HEK293 (cell line): ENCODE results near the gene IL2RA.
"Not testable (repeated sequence)": the region's sequence is repeated elsewhere in the genome, so short reads cannot be mapped to it uniquely, and the experiment has no call there.

ENCODE experiments used
- CTCF ChIA-PET: fragments of 350-600 bp; formaldehyde crosslinking; extraction: SDS; loops from one replicate; lab custom pipeline; 2021; ENCODE audit warnings: antibody characterized with exemption; lab: Yijun Ruan, JAX
- POLR2A ChIA-PET: fragments of 300-600 bp; formaldehyde crosslinking; extraction: SDS; loops from one replicate; lab custom pipeline; 2020; ENCODE audit warnings: antibody characterized with exemption, inconsistent platforms; lab: Yijun Ruan, JAX
- H3K27ac ChIP-seq: fragments of 200-500 bp; sonication (Bioruptor generic); 2 replicates; pipeline ENCODE4 v1.5.1; 2014; ENCODE audit warnings: low read depth, low read length, control low read depth, inconsistent platforms; ENCODE audit errors: extremely low read depth
- H3K36me3 ChIP-seq, 2 experiments: fragments of 200-500 bp in 1 of 2; sonication (Bioruptor generic) in 1 of 2; 1 replicate in 1 of 2; 2 replicates in 1 of 2; pipeline ENCODE4 v1.5.1; 2014 to 2017; ENCODE audit warnings: inconsistent platforms in 2 of 2, low read length in 2 of 2; ENCODE audit not compliant: control insufficient read depth in 2 of 2, insufficient read depth in 1 of 2
- H3K4me1 ChIP-seq: fragments of 200-500 bp; sonication (Bioruptor generic); 2 replicates; pipeline ENCODE4 v1.5.1; 2014; ENCODE audit warnings: mild to moderate bottlenecking, low read length, inconsistent platforms; ENCODE audit not compliant: control insufficient read depth, insufficient read depth
- H3K4me3 ChIP-seq: 2 replicates; pipeline ENCODE4 v1.5.1; 2011; ENCODE audit warnings: low read depth, mild to moderate bottlenecking, control low read depth, low read length, moderate library complexity
- H3K9me3 ChIP-seq: fragments of 200-500 bp; sonication (Bioruptor generic); 2 replicates; pipeline ENCODE4 v1.5.1; 2014; ENCODE audit warnings: low read depth, low read length, inconsistent platforms; ENCODE audit not compliant: control insufficient read depth, insufficient read depth
- KLF1 ChIP-seq: fragments of 450-650 bp; formaldehyde crosslinking; IDR thresholded peaks from 2 replicates; pipeline ENCODE4 v1.5.1; 2016; ENCODE audit warnings: missing biosample characterization, missing genetic modification characterization
- MZF1 ChIP-seq: fragments of 450-650 bp; formaldehyde crosslinking; IDR thresholded peaks from 2 replicates; pipeline ENCODE4 v1.5.1; 2017; ENCODE audit warnings: missing biosample characterization, missing genetic modification characterization, borderline replicate concordance
- OVOL3 ChIP-seq: fragments of 450-650 bp; formaldehyde crosslinking; IDR thresholded peaks from 2 replicates; pipeline ENCODE4 v1.5.1; 2016; ENCODE audit warnings: missing biosample characterization, missing genetic modification characterization
- PATZ1 ChIP-seq: fragments of 450-650 bp; formaldehyde crosslinking; IDR thresholded peaks from 2 replicates; pipeline ENCODE4 v1.5.1; 2016; ENCODE audit warnings: missing biosample characterization, missing genetic modification characterization
- SP3 ChIP-seq: fragments of 450-650 bp; formaldehyde crosslinking; IDR thresholded peaks from 2 replicates; pipeline ENCODE4 v1.5.1; 2016; ENCODE audit warnings: missing biosample characterization, missing genetic modification characterization
- SP7 ChIP-seq: fragments of 450-650 bp; formaldehyde crosslinking; IDR thresholded peaks from 2 replicates; pipeline ENCODE4 v1.5.1; 2016; ENCODE audit warnings: missing biosample characterization, missing genetic modification characterization
- ZNF311 ChIP-seq: fragments of 450-650 bp; formaldehyde crosslinking; IDR thresholded peaks from 2 replicates; pipeline ENCODE4 v1.5.1; 2017; ENCODE audit warnings: missing biosample characterization, missing genetic modification characterization, borderline replicate concordance
- ZNF423 ChIP-seq: fragments of 450-650 bp; formaldehyde crosslinking; IDR thresholded peaks from 2 replicates; pipeline ENCODE4 v1.5.1; 2016; ENCODE audit warnings: missing biosample characterization, missing genetic modification characterization
- ZNF623 ChIP-seq: fragments of 450-650 bp; formaldehyde crosslinking; IDR thresholded peaks from 2 replicates; pipeline ENCODE4 v1.5.1; 2016; ENCODE audit warnings: missing biosample characterization, missing genetic modification characterization
- TF ChIP-seq, protein P1 (sequence below): fragments of 450-650 bp; formaldehyde crosslinking; IDR thresholded peaks from 2 replicates; pipeline ENCODE4 v1.5.1; 2016; ENCODE audit warnings: missing biosample characterization, missing genetic modification characterization, low read depth

The IL2RA gene

GRCh38 chr10:6006991-6007390 is 55.2 kb downstream of the IL2RA start:
- Histone ChIP-seq H3K27ac (no peak overlapping the region), H3K4me1 (no peaks in the 10 kb centered on the region), H3K4me3 (no peak overlapping the region), H3K9me3 (no peaks in the 10 kb centered on the region), H3K36me3 (no peaks in the 10 kb centered on the region)
- ChIA-PET CTCF (interaction anchor here (0.6 to 0.8 kb wide), 3 partner anchors 80 to 395 kb away, joined by 3 read pairs; no protein-coding TSS in a partner anchor), POLR2A (no interaction called here)
- TF ChIP-seq OVOL3 (tag by site-specific recombination) = no peak
- TF ChIP-seq ZNF311 = no peak
- no peak for TF ChIP-seq MZF1 (tag by site-specific recombination)

- CTCF ChIA-PET = interaction anchor here (0.6 to 0.8 kb wide), 2 partner anchors 81 to 294 kb away, joined by 3 read pairs; no protein-coding TSS in a partner anchor
Measured at GRCh38 chr10:6006546-6006945, 55.6 kb downstream of the IL2RA start.

GRCh38 chr10:6005856-6006395 is 56.2 kb downstream of the IL2RA start:
- Histone ChIP-seq H3K36me3 (no peaks in the 10 kb centered on the region), H3K4me3 (no peak overlapping the region), H3K27ac (no peak overlapping the region), H3K4me1 (no peaks in the 10 kb centered on the region), H3K9me3 (no peaks in the 10 kb centered on the region)
- POLR2A ChIA-PET = no interaction called here
- TF ChIP-seq, protein P1, sequence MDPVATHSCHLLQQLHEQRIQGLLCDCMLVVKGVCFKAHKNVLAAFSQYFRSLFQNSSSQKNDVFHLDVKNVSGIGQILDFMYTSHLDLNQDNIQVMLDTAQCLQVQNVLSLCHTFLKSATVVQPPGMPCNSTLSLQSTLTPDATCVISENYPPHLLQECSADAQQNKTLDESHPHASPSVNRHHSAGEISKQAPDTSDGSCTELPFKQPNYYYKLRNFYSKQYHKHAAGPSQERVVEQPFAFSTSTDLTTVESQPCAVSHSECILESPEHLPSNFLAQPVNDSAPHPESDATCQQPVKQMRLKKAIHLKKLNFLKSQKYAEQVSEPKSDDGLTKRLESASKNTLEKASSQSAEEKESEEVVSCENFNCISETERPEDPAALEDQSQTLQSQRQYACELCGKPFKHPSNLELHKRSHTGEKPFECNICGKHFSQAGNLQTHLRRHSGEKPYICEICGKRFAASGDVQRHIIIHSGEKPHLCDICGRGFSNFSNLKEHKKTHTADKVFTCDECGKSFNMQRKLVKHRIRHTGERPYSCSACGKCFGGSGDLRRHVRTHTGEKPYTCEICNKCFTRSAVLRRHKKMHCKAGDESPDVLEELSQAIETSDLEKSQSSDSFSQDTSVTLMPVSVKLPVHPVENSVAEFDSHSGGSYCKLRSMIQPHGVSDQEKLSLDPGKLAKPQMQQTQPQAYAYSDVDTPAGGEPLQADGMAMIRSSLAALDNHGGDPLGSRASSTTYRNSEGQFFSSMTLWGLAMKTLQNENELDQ (tag by site-specific recombination) = no peak
- peak; percentile 42; the same call in 1 of the 2 replicates for TF ChIP-seq KLF1
- TF ChIP-seq, all 188 proteins: peak for 1
- CTCF ChIA-PET = interaction anchor here (0.6 kb wide), 1 partner anchor 81 kb away, joined by 3 read pairs; no protein-coding TSS in a partner anchor

More at GRCh38 chr10:6006546-6006945, 55.6 kb downstream of the IL2RA start:
- no peaks in the 10 kb centered on the region for H3K4me1 ChIP-seq
- TF ChIP-seq SP7 (tag by site-specific recombination) = no peak
- no peak for TF ChIP-seq ZNF423 (tag by site-specific recombination)
- no peak for TF ChIP-seq PATZ1 (tag by site-specific recombination)
- TF ChIP-seq ZNF623 (tag by site-specific recombination) = no peak
- TF ChIP-seq SP3 (tag by site-specific recombination) = no peak
- TF ChIP-seq, all 188 proteins: peak for 0
- no peak overlapping the region for H3K4me3 ChIP-seq
- H3K27ac ChIP-seq = no peak overlapping the region
- POLR2A ChIA-PET = no interaction called here
- no peaks in the 10 kb centered on the region for H3K9me3 ChIP-seq
- H3K36me3 ChIP-seq = no peaks in the 10 kb centered on the region

- CTCF ChIA-PET = interaction anchor here (0.6 kb wide), 1 partner anchor 82 kb away, joined by 3 read pairs; no protein-coding TSS in a partner anchor
- not testable (repeated sequence) for H3K27ac ChIP-seq
Measured at GRCh38 chr10:6005161-6005804, 56.9 kb downstream of the IL2RA start.

More at GRCh38 chr10:6005161-6005804, 56.9 kb downstream of the IL2RA start:
- H3K4me1 ChIP-seq, POLR2A ChIA-PET, H3K4me3 ChIP-seq, H3K9me3 ChIP-seq, H3K36me3 ChIP-seq: not testable (repeated sequence)
